Lower leg skin (tissue), 3 donors: ENCODE data around the gene ZNF496.

Experiments
- CTCF ChIP-seq, 3 donors: fragments of 450-650 bp; IDR thresholded peaks; one replicate each; pipeline ENCODE4 v1.5.1; 2016; ENCODE audit warnings: antibody characterized with exemption in 3 of 3, mild to moderate bottlenecking in 3 of 3, moderate library complexity in 2 of 3
- POLR2A ChIP-seq, 2 donors: fragments of 450-650 bp; IDR thresholded peaks; one replicate each; pipeline ENCODE4 v1.6.1; 2016 to 2017; ENCODE audit warnings: antibody characterized with exemption in 2 of 2, mild to moderate bottlenecking in 1 of 2, moderate library complexity in 1 of 2

- TF ChIP-seq CTCF (IDR thresholded peaks at IDR 0.05), result no peak
- TF ChIP-seq POLR2A (IDR thresholded peaks at IDR 0.05), result no peak
Observed at GRCh38 chr1:247359559-247359958, 27.9 kb upstream of the ZNF496 start.
